ENCODE measurements around the gene DENND1A. TPM values are rescaled to one million over a fixed set of nuclear protein-coding genes. Genes with fewer than 3 reads are reported as not detected.
"Not testable (repeated sequence)": the region's sequence is repeated elsewhere in the genome, so short reads cannot be mapped to it uniquely, and the experiment has no call there.

DENND1A gene
- total RNA-seq, 1 donor from 2014 or later, result 6.9 TPM

DNA sequence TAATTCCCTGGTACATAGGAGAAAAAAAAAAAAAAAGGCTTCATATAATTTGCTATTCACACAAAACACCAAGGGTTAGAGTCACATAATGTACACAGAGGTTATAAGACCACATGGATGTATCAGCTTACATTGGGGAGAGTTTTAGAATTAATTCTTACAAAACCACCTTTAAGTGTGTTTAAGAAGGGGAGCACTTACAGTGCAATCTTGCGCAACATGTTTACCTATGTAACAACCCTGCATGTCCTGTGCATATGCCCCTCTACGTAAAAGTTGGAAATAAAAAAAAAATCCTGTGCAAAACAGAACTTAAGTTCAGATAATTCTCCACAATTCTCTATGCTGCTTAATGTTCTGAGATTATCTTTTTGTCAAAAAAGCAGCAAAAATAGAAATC, 190.0 kb downstream of the DENND1A start:
- DNase-seq (ENCODE audit: low read depth in 2 of 2), result no peak

GRCh38 chr9:123739387-123739786, 190.5 kb downstream of the DENND1A start:
- no peak for DNase-seq (ENCODE audit: low read depth in 2 of 2)

DNA sequence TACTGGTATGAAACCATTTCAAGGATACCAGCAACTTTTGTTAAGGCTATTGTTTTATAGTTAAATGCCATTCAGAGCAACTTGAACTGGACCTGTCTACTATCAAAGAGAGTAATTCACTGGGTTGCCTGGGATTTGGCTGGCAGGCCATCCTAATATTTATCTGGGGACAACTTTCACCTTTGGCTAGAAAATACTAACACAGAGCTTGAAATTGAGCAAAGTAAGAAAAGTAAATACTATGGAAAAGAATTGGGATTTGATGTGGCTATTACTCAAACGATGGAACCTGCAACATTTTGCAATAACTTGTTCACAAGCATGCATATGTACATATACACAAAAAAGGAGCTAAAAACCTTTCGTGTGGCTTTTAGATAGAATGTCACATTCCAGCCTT, 191.3 kb downstream of the DENND1A start:
- no peak for DNase-seq (ENCODE audit: low read depth in 2 of 2)

- DNase-seq (ENCODE audit: low read depth in 2 of 2), result no peak
Observed at GRCh38 chr9:123735376-123735775, 194.6 kb downstream of the DENND1A start.

GRCh38 chr9:123728571-123728970, 201.4 kb downstream of the DENND1A start:
- not testable (repeated sequence) for DNase-seq (ENCODE audit: low read depth in 2 of 2)

DNA sequence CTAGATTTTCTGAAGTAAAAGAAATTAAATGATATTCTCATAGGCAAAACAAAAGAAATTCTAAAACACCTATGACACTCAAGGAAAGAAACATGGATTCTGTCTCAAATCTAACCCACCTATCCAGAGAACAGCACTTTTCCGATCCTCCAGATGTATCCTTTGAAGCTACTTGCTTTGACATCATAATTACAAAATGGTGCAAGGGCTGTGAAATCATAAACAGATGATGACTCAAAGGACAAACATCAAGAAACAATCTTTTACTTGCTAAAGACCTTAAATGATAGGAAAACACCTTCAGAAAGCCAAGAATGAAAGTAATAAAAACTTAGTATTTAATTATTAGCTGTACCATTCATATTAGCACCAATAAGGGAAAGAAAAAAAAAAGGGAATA, 202.6 kb downstream of the DENND1A start:
- DNase-seq (ENCODE audit: low read depth in 2 of 2), result no peak

DNA sequence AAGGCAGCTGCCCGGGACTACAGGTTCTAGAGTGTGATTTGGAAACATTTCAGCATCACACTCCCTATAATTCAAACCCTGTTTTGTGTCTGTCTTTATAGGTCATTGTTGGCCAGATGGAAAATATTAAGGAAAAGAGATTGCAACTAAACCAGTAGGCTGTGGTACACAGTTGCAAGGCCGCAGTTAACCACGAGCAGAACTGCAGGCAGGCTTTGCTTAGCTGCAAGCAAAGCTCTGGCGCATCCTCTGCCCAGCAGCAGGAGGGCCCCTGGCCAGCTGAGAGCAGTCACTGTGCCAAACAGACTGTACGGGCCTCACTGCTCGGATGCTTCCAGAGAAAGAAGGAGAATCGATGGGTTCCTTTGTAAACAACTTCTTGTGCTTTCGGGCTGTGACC, 204.5 kb downstream of the DENND1A start:
- DNase-seq (ENCODE audit: low read depth in 2 of 2), result no peak

- peak; percentile 41 to 58 for DNase-seq (ENCODE audit: low read depth in 2 of 2)
Observed at GRCh38 chr9:123724211-123724796, 205.6 kb downstream of the DENND1A start.

DNA sequence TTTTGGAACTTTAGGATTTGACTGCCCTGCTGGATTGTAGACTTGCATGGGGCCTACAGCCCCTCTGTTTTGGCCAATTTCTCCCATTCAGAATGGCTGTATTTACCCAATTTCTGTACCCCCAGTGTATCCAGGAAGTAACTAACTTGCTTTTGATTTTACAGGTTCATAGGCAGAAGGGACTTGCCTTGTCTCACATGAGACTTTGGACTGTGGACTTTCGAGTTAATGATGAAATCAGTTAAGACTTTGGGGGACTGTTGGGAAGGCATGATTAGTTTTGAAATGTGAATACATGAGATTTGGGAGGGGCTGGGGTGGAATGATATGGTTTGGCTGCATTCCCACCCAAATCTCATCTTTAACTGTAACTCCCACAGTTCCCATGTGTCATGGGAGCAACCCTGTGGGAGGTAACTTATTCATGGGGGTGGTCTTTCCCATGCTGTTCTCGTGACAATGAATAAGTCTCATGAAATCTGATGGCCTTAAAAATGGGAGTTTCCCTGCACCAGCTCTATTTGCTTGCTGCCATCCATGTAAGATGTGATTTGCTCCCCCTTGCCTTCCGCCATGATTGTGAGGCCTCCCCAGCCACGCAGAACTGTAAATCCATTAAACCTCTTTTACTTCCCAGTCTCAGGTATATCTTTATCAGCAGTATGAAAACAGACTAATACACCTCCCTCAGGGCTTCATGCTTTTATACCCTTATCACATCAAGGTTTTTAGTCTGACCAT, 206.6 kb downstream of the DENND1A start:
- DNase-seq (ENCODE audit: low read depth in 2 of 2), result no peak

- no peak for DNase-seq (ENCODE audit: low read depth in 2 of 2)
Observed at GRCh38 chr9:123722378-123722777, 207.5 kb downstream of the DENND1A start.

- no peak for DNase-seq (ENCODE audit: low read depth in 2 of 2)
Observed at GRCh38 chr9:123718188-123718587, 211.7 kb downstream of the DENND1A start.

GRCh38 chr9:123717581-123718175, 212.2 kb downstream of the DENND1A start:
- DNase-seq (ENCODE audit: low read depth in 2 of 2), result no peak

DNA sequence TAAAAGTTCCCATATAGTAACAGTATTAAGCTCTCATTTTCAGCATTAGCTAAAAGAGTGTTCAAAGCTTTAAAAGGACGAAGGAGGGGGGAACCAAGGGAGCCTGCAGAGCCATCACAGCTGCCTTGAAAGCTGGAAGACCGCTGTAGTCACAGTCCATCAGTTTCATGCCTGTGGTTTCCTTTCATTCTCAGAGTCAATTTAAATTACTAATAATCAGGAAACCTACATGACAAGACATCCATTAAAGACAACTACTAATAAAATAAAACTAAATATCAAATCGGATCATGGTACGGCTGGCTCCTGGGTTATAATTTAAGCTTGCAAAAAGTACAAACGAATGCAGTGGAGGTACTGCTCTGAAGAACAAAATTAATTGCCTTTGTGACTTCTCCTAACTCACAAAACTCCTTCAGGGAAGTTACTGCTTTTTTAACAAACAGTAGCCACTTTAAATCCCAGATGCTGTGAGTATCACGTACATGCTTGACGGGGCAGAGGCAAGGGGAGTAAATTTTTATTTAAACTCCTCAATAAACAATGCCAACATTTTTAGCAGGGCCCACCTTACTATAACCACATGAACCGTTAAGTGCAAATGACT, 213.5 kb downstream of the DENND1A start:
- DNase-seq (ENCODE audit: low read depth in 2 of 2), result no peak

- no peak for DNase-seq (ENCODE audit: low read depth in 2 of 2)
Observed at GRCh38 chr9:123715258-123715657, 214.7 kb downstream of the DENND1A start.

DNA sequence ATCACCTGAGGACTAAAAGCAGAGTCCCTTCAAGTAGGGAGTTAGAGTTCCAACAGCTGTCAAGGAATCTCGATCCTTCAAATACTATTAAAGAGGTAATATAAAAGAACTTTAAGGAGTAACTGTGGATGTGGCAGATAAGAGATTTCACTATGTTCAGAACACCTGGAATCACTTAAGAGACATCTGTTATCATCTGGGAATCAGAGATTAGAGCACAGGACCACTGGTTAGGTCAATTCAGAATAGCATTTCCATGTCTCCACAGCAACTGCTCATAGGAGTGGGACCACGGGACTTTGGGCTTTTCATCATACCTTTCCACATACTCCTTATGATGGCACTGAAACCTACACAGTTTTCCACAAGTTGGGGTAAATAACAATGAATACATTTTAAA, 216.6 kb downstream of the DENND1A start:
- no peak for DNase-seq (ENCODE audit: low read depth in 2 of 2)

- DNase-seq (ENCODE audit: low read depth in 2 of 2), result no peak
Observed at GRCh38 chr9:123712399-123712798, 217.5 kb downstream of the DENND1A start.

DNA sequence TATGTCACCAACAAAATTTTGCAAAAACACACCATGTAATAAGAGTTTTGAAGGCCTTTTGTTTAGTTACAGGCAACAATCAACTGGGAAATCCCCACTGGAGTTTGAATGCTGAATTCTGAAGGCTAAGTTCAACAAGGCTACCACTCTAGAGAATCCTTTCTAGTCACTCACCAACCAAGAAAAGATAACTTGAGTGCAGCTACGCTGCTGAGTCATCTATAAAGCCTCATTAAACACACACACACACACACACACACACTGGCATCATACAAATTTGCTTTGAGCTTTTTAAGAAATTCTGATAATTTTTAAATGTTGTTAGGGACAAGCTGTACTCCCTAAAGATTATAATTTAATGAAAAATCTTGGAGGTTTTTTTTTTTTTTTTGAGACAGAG, 219.6 kb downstream of the DENND1A start:
- DNase-seq (ENCODE audit: low read depth in 2 of 2), result peak in 1 of 2 donors; percentile 16

- DNase-seq (ENCODE audit: low read depth in 2 of 2), result no peak
Observed at GRCh38 chr9:123702483-123702882, 227.4 kb downstream of the DENND1A start.

GRCh38 chr9:123697686-123698085, 232.2 kb downstream of the DENND1A start:
- DNase-seq (ENCODE audit: low read depth in 2 of 2), result no peak

DNA sequence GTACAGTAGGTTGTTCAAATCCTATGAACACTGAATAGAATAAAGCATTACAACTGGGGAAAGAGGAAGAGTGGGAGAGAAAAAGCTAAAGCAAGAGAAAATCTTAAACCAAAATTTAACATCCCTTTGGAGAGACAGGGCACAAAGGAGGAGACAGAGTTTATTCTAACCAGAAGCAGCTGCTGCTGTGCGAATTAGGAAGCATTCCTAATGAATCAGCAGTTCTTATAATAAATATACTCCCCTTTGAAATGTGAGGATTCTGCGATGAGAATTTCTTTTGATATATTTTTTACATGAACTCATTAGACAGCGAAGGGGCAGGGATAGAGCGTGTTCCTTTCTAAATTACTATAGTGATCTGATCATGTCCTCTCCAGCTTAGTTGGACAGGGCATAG, 233.4 kb downstream of the DENND1A start:
- DNase-seq (ENCODE audit: low read depth in 2 of 2), result no peak

GRCh38 chr9:123695386-123695785, 234.5 kb downstream of the DENND1A start:
- DNase-seq (ENCODE audit: low read depth in 2 of 2), result no peak

- no peak for DNase-seq (ENCODE audit: low read depth in 2 of 2)
Observed at GRCh38 chr9:123691765-123692303, 238.1 kb downstream of the DENND1A start.

Measured in lung microvascular endothelial cell (primary cell).